Left hindlimb (tissue), 1 donor: ENCODE results near the gene KCNK17.

Source experiments
- DNase-seq: peaks from one replicate; pipeline ENCODE4 v3.0.0-alpha.2; 2018

KCNK17 gene

GRCh38 chr6:39266782-39267355 lies 47.4 kb downstream of the KCNK17 start:
- no peak for DNase-seq

GRCh38 chr6:39266375-39266774 lies 47.8 kb downstream of the KCNK17 start:
- no peak for DNase-seq

- no peak for DNase-seq
These were observed 50.7 kb downstream of the KCNK17 start for GRCh38 chr6:39263303-39264037.

- no peak for DNase-seq
These were observed 52.5 kb downstream of the KCNK17 start for GRCh38 chr6:39261751-39262150.

- no peak for DNase-seq
These were observed 53.3 kb downstream of the KCNK17 start for GRCh38 chr6:39260953-39261352.

GRCh38 chr6:39260456-39260855 lies 53.8 kb downstream of the KCNK17 start:
- no peak for DNase-seq

GRCh38 chr6:39256294-39256940 lies 57.8 kb downstream of the KCNK17 start:
- no peak for DNase-seq

- DNase-seq, result no peak
These were observed 59.2 kb downstream of the KCNK17 start for GRCh38 chr6:39254999-39255535.

- no peak for DNase-seq
These were observed 62.8 kb downstream of the KCNK17 start for GRCh38 chr6:39251406-39251805.

GRCh38 chr6:39250507-39250906 lies 63.7 kb downstream of the KCNK17 start:
- DNase-seq, result no peak

GRCh38 chr6:39249278-39249677 lies 64.9 kb downstream of the KCNK17 start:
- DNase-seq, result no peak
